Right lobe of liver (tissue), 6 donors: ENCODE measurements around the gene TMEM97. TPM values are rescaled to one million over a fixed set of nuclear protein-coding genes. Genes with fewer than 3 reads are reported as not detected.
"Not testable (repeated sequence)": the region's sequence is repeated elsewhere in the genome, so short reads cannot be mapped to it uniquely, and the experiment has no call there.

Experiments used
- ATAC-seq, 4 donors: fragments of 200-7000 bp; cut with Tn5 transposase; one replicate each; pipeline ENCODE4 v1.9.1; 2020; ENCODE audit warnings: mild to moderate bottlenecking in 4 of 4, moderate library complexity in 4 of 4
- DNase-seq, 3 donors: peaks; one replicate each; pipeline ENCODE4 v3.0.0-alpha.2; 2020
- H3K27ac ChIP-seq, 3 donors: fragments of 200-600 bp; one replicate each; pipeline ENCODE4 v1.8.0; 2022
- H3K27me3 ChIP-seq, 2 donors: fragments of 200-600 bp; one replicate each; pipeline ENCODE4 v1.8.0; 2022
- H3K36me3 ChIP-seq, 4 donors: fragments of 200-600 bp; sonication (generic) in 1 of 4; one replicate each; pipeline versions ENCODE4 v1.5.1 to v1.8.0; 2017 to 2022; ENCODE audit warnings: control low read depth in 1 of 4
- H3K4me1 ChIP-seq, 4 donors: fragments of 200-600 bp; sonication (generic) in 1 of 4; one replicate each; pipeline versions ENCODE4 v1.5.1 to v1.8.0; 2017 to 2022; ENCODE audit warnings: control low read depth in 1 of 4
- H3K4me3 ChIP-seq, 3 donors: fragments of 200-600 bp; one replicate each; pipeline ENCODE4 v1.8.0; 2022
- H3K9me3 ChIP-seq, 4 donors: fragments of 200-600 bp; sonication (generic) in 1 of 4; one replicate each; pipeline versions ENCODE4 v1.5.1 to v1.8.0; 2017 to 2022; ENCODE audit warnings: control low read depth in 1 of 4
- CTCF ChIP-seq, 4 donors: fragments of 200-600 bp in 3 of 4; fragments of 450-650 bp in 1 of 4; IDR thresholded peaks; one replicate each; pipeline versions ENCODE4 v1.5.1 to v1.8.0; 2016 to 2022; ENCODE audit warnings: antibody characterized with exemption in 4 of 4, mild to moderate bottlenecking in 2 of 4
- POLR2A ChIP-seq: fragments of 450-650 bp; IDR thresholded peaks from one replicate; pipeline ENCODE4 v1.6.1; 2017; ENCODE audit warnings: antibody characterized with exemption, mild to moderate bottlenecking
- WGBS: methylation state at CpG from one replicate; pipeline ENCODE4 v1.1.6; 2018; ENCODE audit warnings: low coverage, low lambda C conversion rate; ENCODE audit not compliant: insufficient coverage; ENCODE audit errors: missing lambda C conversion rate; 5-methylcytosine and 5-hydroxymethylcytosine counted together
- intact Hi-C, 2 donors: fragments of 100-400 bp; cut with DNase I; formaldehyde crosslinking; loops; one replicate each; pipeline versions ENCODE4 v1.11.2 to v1.14.1; 2022
- total RNA-seq, 6 experiments: library from RNA; depleted of rRNA in 2 of 6; stranded (reverse); fragments of >200 nt in 2 of 6; fragmentation: NEBNext Ultra II Directional in 3 of 6; extraction: Animal tissue kit (Norgen Biotek cat#: 25700) in 3 of 6; gene quantifications; one replicate each; pipeline versions ENCODE4 v1.1.0 to v1.2.4, GENCODE V29; 2016 to 2023
- donor health status: DM: no; HTN: yes; CAD: no.
- donor health status: DM: no; HTN: no; CAD: no.
- donor health status: DM: no; HTN: no; CAD: no.
- donor health status: DM: no; HTN: yes; CAD: no.
- donor health status: DM: no; HTN: yes; CAD: no.

The TMEM97 gene
- total RNA-seq, 6 experiments from 2014 or later, result 20.0 to 84.0 (median 44.2) TPM

GRCh38 chr17:28272166-28272565 is 46.8 kb upstream of the TMEM97 start:
- H3K4me1 ChIP-seq, result no peaks in the 10 kb centered on the region
- ATAC-seq, result no peak
- no peaks in the 10 kb centered on the region for H3K9me3 ChIP-seq
- TF ChIP-seq POLR2A (no peak), CTCF (IDR thresholded peaks at IDR 0.05) (no peak)
- no peaks in the 10 kb centered on the region for H3K27me3 ChIP-seq
- H3K36me3 ChIP-seq, result no peaks in the 10 kb centered on the region
- no peak overlapping the region for H3K27ac ChIP-seq
- H3K4me3 ChIP-seq, result no peak overlapping the region
- WGBS, result 38% methylated on average over 1 of the region's 2 CpGs
- intact Hi-C loops, result no loop called here
- no peak for DNase-seq

GRCh38 chr17:28273341-28273740 is 45.7 kb upstream of the TMEM97 start:
- WGBS, result 86% methylated on average over 5 of the region's 5 CpGs
- H3K27ac ChIP-seq, H3K9me3 ChIP-seq, DNase-seq, H3K4me1 ChIP-seq, H3K27me3 ChIP-seq, ATAC-seq, intact Hi-C loops, H3K4me3 ChIP-seq, H3K36me3 ChIP-seq: not testable (repeated sequence)

DNA sequence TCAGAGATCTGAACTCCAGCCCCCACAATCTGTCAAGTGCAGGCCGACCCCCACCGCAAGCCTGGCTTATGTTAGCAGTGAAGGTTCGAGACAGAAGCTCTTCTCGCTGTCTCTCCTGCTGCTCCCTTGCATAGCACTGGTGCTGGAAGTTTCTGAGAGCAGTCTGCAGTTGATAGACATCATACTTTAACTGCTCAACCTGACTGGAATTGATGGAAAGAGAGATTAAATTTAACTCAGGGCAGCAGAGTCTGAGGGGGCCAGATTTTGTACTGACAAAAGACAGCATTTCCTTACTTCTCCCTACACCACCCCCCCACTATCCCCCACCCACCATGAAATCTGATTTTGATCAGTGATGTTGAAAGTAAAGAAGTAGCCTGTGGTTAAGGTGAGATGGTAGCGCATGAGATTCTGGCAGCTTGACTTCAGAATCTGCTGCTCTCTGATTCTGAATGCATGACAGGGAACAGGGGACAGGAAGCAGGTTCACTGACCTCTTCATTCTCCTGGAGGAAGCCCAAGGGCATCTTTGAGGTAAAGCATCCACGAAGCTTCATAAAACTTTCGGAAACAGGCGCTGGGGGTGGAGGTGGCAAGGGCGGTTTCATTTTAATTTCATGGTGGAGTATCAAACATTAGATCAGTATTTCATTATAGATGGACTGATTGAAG is 44.3 kb upstream of the TMEM97 start:
- TF ChIP-seq POLR2A (no peak), CTCF (IDR thresholded peaks at IDR 0.05) (no peak)
- Histone ChIP-seq H3K4me1 (no peaks in the 10 kb centered on the region), H3K36me3 (no peaks in the 10 kb centered on the region), H3K27ac (no peak overlapping the region), H3K4me3 (no peak overlapping the region), H3K27me3 (no peaks in the 10 kb centered on the region), H3K9me3 (no peaks in the 10 kb centered on the region)
- DNase-seq (no peak), ATAC-seq (no peak)
- intact Hi-C loops, result no loop called here
- WGBS, result 76% methylated on average over 5 of the region's 9 CpGs

GRCh38 chr17:28276011-28276410 is 43.0 kb upstream of the TMEM97 start:
- no peak for DNase-seq
- no peaks in the 10 kb centered on the region for H3K27me3 ChIP-seq
- WGBS, result no CpG with 5 or more reads among the region's 6 CpGs
- H3K36me3 ChIP-seq, result no peaks in the 10 kb centered on the region
- no peak overlapping the region for H3K4me3 ChIP-seq
- intact Hi-C loops, result no loop called here
- no peaks in the 10 kb centered on the region for H3K4me1 ChIP-seq
- TF ChIP-seq POLR2A (no peak), CTCF (IDR thresholded peaks at IDR 0.05) (no peak)
- H3K27ac ChIP-seq, result no peak overlapping the region
- H3K9me3 ChIP-seq, result no peaks in the 10 kb centered on the region
- no peak for ATAC-seq

DNA sequence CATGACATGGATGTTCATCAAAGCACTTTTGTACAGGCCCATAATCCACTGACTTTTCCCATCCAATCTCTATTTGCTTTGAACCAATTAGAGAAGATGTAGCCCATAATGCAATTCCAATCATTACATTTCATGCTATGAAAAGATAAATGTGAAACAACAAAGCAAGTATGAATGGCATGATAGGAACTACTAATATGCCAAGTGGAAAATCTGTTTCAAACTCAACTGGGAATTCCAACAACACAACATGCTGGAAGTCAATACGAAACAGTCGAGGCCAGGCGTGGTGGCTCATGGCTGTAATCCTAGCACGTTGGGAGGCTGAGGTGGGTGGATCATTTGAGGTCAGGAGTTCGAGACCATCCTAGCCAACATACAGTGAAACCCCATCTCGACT is 39.6 kb upstream of the TMEM97 start:
- no peaks in the 10 kb centered on the region for H3K27me3 ChIP-seq
- H3K27ac ChIP-seq, result no peak overlapping the region
- ATAC-seq, result no peak
- no peak for TF ChIP-seq POLR2A
- TF ChIP-seq CTCF (IDR thresholded peaks at IDR 0.05), result no peak
- WGBS, result 74% methylated on average over 5 of the region's 6 CpGs
- no peak overlapping the region for H3K4me3 ChIP-seq
- no peaks in the 10 kb centered on the region for H3K36me3 ChIP-seq
- H3K9me3 ChIP-seq, result no peaks in the 10 kb centered on the region
- intact Hi-C loops, result no loop called here
- no peak for DNase-seq
- no peaks in the 10 kb centered on the region for H3K4me1 ChIP-seq
